Stimulated activated CD4-positive, alpha-beta T cell treated with anti-CD3 and anti-CD28 coated beads, Interleukin-1b, Interleukin-23, amount 100 ng/mL, for 24 hours (primary cell): ENCODE results near the gene TRAF7.

Experiments
- DNase-seq, 4 experiments: peaks; one replicate each; pipeline ENCODE4 v3.0.0-alpha.2; 2020; ENCODE audit warnings: low read depth in 4 of 4, low spot score in 1 of 4

Gene TRAF7

DNA sequence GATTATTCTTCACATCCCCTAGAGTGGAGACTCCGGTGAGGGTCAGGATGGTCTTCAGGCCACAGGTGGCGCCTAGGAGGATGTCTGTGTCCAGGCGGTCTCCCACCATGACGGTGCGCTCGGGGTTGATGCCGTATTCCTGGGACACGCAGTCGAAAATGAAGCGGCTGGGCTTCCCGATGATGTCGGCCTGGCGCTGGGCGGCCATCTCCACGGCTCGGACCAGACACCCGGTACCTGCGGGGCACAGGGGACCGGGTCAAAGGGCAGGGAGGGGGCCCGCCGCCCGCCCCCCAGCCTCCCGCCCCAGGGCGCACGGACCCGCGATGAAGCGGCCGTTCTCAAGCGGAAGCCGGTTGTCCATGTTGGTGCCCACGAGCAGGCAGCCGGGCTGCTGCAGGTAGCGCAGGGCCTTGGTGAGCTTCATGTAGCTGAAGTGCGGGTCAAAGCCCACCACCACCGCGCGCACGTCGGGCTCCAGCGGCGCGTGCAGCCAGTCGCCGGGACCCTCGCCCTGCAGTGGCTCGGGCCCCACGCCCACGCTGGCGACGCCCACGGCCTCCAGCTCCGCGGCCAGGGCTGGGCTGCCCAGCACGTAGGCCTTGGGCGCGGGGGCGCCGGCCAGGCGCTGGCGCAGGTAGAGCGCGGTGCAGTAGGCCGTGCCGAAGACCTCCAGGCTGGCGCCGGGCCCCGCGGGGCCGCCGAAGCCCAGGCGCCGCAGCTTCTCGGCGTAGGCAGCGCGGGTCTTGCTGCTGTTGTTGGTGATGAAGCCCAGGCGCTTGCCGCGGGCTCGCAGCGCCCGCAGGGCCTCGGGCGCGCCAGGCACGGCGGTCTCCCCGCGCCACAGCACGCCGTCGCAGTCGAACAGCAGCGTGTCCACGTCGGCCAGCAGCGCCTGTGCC lies 58.5 kb downstream of the TRAF7 start:
- no peak for DNase-seq

GRCh38 chr16:2214719-2214968 lies 59.1 kb downstream of the TRAF7 start, which contains the start of gene PGP:
TSS of gene PGP (minus strand) at chr16:2214840. CDS start at chr16:2214777, 63 bp downstream.
- DNase-seq = no peak

DNA sequence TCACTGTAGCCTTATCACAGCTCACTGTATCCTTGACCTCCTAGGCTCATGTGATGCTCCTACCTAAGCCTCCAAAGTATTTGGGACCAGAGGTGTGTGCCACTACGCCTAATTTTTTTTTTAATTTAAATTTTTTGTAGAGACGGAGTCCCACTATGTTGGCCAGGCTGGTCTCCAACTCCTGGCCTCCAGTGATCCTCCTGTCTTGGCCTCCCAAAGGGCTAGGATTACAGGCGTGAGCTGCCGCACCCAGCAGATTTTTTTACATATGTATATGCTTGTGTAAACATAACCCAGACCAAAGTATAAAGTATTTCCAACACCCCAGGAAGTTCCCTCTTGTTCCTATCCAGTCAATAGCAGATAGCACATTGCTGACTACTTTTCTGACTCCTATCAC lies 60.7 kb downstream of the TRAF7 start:
- no peak for DNase-seq

GRCh38 chr16:2223221-2223941 lies 67.8 kb downstream of the TRAF7 start, which contains the start of gene E4F1:
TSS of gene E4F1 (plus strand) at chr16:2223591. CDS start at chr16:2223614, 23 bp downstream.
- peak; percentile 99 to 100 (median 100) for DNase-seq

- DNase-seq = no peak
Measured at GRCh38 chr16:2223942-2224486, 68.4 kb downstream of the TRAF7 start.

DNA sequence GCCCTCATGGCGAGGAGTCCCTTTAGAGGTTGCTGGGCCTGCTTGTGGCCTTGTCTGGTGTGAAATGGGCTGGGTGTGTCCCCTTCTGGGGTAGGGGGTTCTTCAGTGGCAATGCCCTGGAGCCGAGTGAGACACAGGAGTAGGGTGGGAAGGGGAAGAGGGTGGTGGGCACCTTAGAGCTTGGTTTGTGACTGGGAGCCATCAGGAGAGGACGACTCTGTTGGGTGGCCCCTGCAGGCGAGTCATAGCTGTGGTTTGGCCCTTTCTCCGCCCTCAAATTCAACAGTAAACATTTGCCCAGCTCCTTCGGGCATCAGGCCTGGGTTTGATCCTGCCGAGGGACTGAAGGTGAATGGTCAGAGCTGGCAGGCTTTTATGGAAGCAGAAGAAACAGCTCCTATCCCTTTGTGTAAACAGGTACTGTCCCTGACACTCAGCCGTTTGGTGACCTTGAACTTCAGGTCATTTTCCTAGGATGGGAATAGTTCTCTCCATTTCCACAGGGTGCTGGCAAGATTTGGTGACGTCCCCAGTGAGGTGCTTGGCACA lies 70.7 kb downstream of the TRAF7 start:
- DNase-seq = no peak

DNA sequence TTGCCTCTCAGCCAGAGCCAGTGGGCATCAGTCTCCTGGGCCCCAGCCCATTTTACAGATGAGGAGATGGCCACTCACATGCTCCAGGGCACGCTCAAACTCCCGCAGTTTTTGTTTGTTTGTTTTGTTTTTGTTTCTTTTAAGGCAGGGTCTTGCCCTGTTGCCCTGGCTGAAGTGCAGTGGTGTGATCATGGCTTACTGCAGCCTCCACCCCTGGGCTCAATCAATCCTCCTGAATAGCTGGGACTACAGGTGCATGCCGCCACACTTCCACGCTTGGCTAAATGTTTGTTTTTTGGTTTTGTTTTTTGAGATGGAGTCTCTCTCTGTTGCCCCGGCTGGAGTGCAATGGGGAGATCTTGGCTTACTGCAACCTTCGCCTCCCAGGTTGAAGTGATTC lies 71.3 kb downstream of the TRAF7 start:
- DNase-seq = no peak
